Gastroesophageal sphincter (tissue), 3 donors: ENCODE results near the gene GNG14.

Source experiments
- POLR2AphosphoS5 ChIP-seq: sonication (generic); formaldehyde crosslinking; IDR thresholded peaks from one replicate; pipeline ENCODE4 v1.6.1; 2017; ENCODE audit warnings: antibody characterized with exemption
- TF ChIP-seq, protein P1 (sequence below), 4 experiments: fragments of 200-600 bp in 2 of 4; fragments of 450-650 bp in 2 of 4; sonication (generic) in 1 of 4; IDR thresholded peaks; one replicate each; pipeline ENCODE4 v1.5.1; 2017 to 2019; ENCODE audit warnings: antibody characterized with exemption in 4 of 4, mild to moderate bottlenecking in 2 of 4, moderate library complexity in 2 of 4

- TF ChIP-seq POLR2AphosphoS5, result no peak
- TF ChIP-seq, protein P1, sequence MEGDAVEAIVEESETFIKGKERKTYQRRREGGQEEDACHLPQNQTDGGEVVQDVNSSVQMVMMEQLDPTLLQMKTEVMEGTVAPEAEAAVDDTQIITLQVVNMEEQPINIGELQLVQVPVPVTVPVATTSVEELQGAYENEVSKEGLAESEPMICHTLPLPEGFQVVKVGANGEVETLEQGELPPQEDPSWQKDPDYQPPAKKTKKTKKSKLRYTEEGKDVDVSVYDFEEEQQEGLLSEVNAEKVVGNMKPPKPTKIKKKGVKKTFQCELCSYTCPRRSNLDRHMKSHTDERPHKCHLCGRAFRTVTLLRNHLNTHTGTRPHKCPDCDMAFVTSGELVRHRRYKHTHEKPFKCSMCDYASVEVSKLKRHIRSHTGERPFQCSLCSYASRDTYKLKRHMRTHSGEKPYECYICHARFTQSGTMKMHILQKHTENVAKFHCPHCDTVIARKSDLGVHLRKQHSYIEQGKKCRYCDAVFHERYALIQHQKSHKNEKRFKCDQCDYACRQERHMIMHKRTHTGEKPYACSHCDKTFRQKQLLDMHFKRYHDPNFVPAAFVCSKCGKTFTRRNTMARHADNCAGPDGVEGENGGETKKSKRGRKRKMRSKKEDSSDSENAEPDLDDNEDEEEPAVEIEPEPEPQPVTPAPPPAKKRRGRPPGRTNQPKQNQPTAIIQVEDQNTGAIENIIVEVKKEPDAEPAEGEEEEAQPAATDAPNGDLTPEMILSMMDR (IDR thresholded peaks at IDR 0.05), result no peak
These were observed 29.8 kb upstream of the GNG14 start for GRCh38 chr19:12657966-12658365.
